ENCODE measurements around the gene FGD2. TPM values are rescaled to one million over a fixed set of nuclear protein-coding genes. Genes with fewer than 3 reads are reported as not detected.

FGD2 gene
- total and polyA plus RNA-seq, 2 experiments from 2014 or later: 0.13 to 0.14 TPM

GRCh38 chr6:36983538-36983937 lies 21.9 kb upstream of the FGD2 start:
- no peak overlapping the region for H3K4me3 Mint-ChIP-seq
- Histone ChIP-seq H3K9me2 (ENCODE audit: insufficient read depth) (no peaks in the 10 kb centered on the region), H4K20me1 (replicated peaks; ENCODE audit: insufficient read depth) (peaks cover 57% of the 10 kb centered on the region), H3K4me2 (peak overlapping the region; percentile 98), H3F3A (replicated peaks; ENCODE audit: low read depth) (peaks cover 3% of the 10 kb centered on the region; the same call in 1 of the 2 replicates), H2AFZ (no peak overlapping the region), H3K79me2 (replicated peaks; ENCODE audit: insufficient read depth) (peaks cover 77% of the 10 kb centered on the region), H3K27me3 (ENCODE audit: insufficient read depth) (no peaks in the 10 kb centered on the region), H3K27ac (ENCODE audit: low read depth) (peak overlapping the region; percentile 26; the same call in 1 of the 2 replicates), H3K36me3 (ENCODE audit: insufficient read depth) (peaks cover 6% of the 10 kb centered on the region; the same call in 1 of the 2 replicates), H3K4me3 (peak overlapping the region; percentile 90; the same call in 1 of the 2 replicates), H3K4me1 (ENCODE audit: insufficient read depth) (peaks cover 60% of the 10 kb centered on the region)
- no peak overlapping the region for H3K27ac Mint-ChIP-seq
- DNase-seq (ENCODE audit: low spot score) (no peak), ATAC-seq (no peak)
- no peaks in the 10 kb centered on the region; the same call in 2 of the 3 replicates for H3K9me3 Mint-ChIP-seq
- H3K27me3 Mint-ChIP-seq (ENCODE audit: insufficient read depth, low read depth, poor library complexity): peaks cover 10% of the 10 kb centered on the region
- H3K36me3 Mint-ChIP-seq (ENCODE audit: low read depth): peaks cover 7% of the 10 kb centered on the region; the same call in 2 of the 3 replicates
- H3K4me1 Mint-ChIP-seq: peaks cover 38% of the 10 kb centered on the region
- TF ChIP-seq EZH2phosphoT487 (IDR thresholded peaks at IDR 0.05; ENCODE audit: unreplicated experiment) (no peak), REST (IDR thresholded peaks at IDR 0.05; ENCODE audit: unreplicated experiment) (no peak), ZNF331 (CRISPR knock-in tag; IDR thresholded peaks at IDR 0.05; ENCODE audit: low read depth) (no peak), NANOG (IDR thresholded peaks at IDR 0.05; ENCODE audit: borderline replicate concordance) (no peak), EZH2 (IDR thresholded peaks at IDR 0.05; ENCODE audit: low read depth, unreplicated experiment) (no peak), STAT1 (IDR thresholded peaks at IDR 0.05; ENCODE audit: unreplicated experiment) (no peak), ETS1 (IDR thresholded peaks at IDR 0.05) (no peak), POLR2AphosphoS5 (IDR thresholded peaks at IDR 0.05; ENCODE audit: low read depth) (no peak), CTCF (conservative IDR thresholded peaks at IDR 0.05; ENCODE audit: low read depth in 2 of 2) (no peak), CREB1 (CRISPR knock-in tag; IDR thresholded peaks at IDR 0.05; ENCODE audit: low read depth) (no peak), JUNB (IDR thresholded peaks at IDR 0.05; ENCODE audit: unreplicated experiment) (no peak)
